Brain microvascular endothelial cell (primary cell): ENCODE results near the gene TMEM151B.

Source experiments
- DNase-seq: peaks from one replicate; pipeline ENCODE4 v3.0.0-alpha.2; 2020
- H3K27ac ChIP-seq: fragments of 250-450 bp; sonication (Bioruptor Pico); 2 replicates; pipeline ENCODE4 v1.5.1; 2020; ENCODE audit warnings: mild to moderate bottlenecking, moderate library complexity
- H3K27me3 ChIP-seq: fragments of 250-450 bp; sonication (Bioruptor Pico); replicated peaks from 2 replicates; pipeline ENCODE4 v1.5.1; 2020; ENCODE audit warnings: mild to moderate bottlenecking
- H3K36me3 ChIP-seq: fragments of 250-450 bp; sonication (Bioruptor Pico); replicated peaks from 2 replicates; pipeline ENCODE4 v1.5.1; 2020; ENCODE audit warnings: mild to moderate bottlenecking
- H3K4me3 ChIP-seq: 2 replicates; pipeline ENCODE4 v1.5.1; 2011; ENCODE audit warnings: low read depth, mild to moderate bottlenecking, control low read depth, low read length, moderate library complexity
- CTCF ChIP-seq: IDR thresholded peaks from 2 replicates; pipeline ENCODE4 v1.5.1; 2011; ENCODE audit warnings: low read depth, mild to moderate bottlenecking, moderate library complexity, low read length, control low read depth, inconsistent platforms; ENCODE audit errors: missing control alignments
- in situ Hi-C: cut with HindIII; loops from 2 replicates; pipeline ENCODE4 v1.10.0; 2017; ENCODE audit warnings: low sequenced_read_pairs, low pct_ligation_motif_present

The TMEM151B gene

GRCh38 chr6:44284121-44284520 is 13.9 kb downstream of the TMEM151B start:
- H3K36me3 ChIP-seq = no peaks in the 10 kb centered on the region
- no peak overlapping the region for H3K4me3 ChIP-seq
- DNase-seq = no peak
- H3K27me3 ChIP-seq = peaks cover 4% of the 10 kb centered on the region
- in situ Hi-C loops = no loop called here
- TF ChIP-seq CTCF = no peak
- no peak overlapping the region for H3K27ac ChIP-seq

- DNase-seq = no peak
- in situ Hi-C loops = no loop called here
- Histone ChIP-seq H3K27ac (no peak overlapping the region), H3K27me3 (peaks cover 4% of the 10 kb centered on the region), H3K4me3 (no peak overlapping the region), H3K36me3 (no peaks in the 10 kb centered on the region)
- TF ChIP-seq CTCF = no peak
Observed at GRCh38 chr6:44284867-44285266, 14.6 kb downstream of the TMEM151B start.

GRCh38 chr6:44285552-44286284 is 15.5 kb downstream of the TMEM151B start:
- Histone ChIP-seq H3K27ac (no peak overlapping the region), H3K4me3 (no peak overlapping the region), H3K36me3 (no peaks in the 10 kb centered on the region), H3K27me3 (peaks cover 4% of the 10 kb centered on the region)
- in situ Hi-C loops = no loop called here
- no peak for TF ChIP-seq CTCF
- DNase-seq = peak; percentile 25

- TF ChIP-seq CTCF = no peak
- in situ Hi-C loops = no loop called here
- Histone ChIP-seq H3K4me3 (no peak overlapping the region), H3K36me3 (no peaks in the 10 kb centered on the region), H3K27me3 (peaks cover 4% of the 10 kb centered on the region), H3K27ac (no peak overlapping the region)
- DNase-seq = no peak
Observed at GRCh38 chr6:44286285-44286565, 16.0 kb downstream of the TMEM151B start.

GRCh38 chr6:44286747-44287146 is 16.5 kb downstream of the TMEM151B start:
- DNase-seq = no peak
- in situ Hi-C loops = no loop called here
- H3K27me3 ChIP-seq = peaks cover 7% of the 10 kb centered on the region

More at GRCh38 chr6:44286747-44287146, 16.5 kb downstream of the TMEM151B start:
- Histone ChIP-seq H3K27ac (no peak overlapping the region), H3K36me3 (no peaks in the 10 kb centered on the region), H3K4me3 (no peak overlapping the region)
- no peak for TF ChIP-seq CTCF
